Fibroblast of lung (primary cell): Measurements from ENCODE around the gene SUCO. TPM values are rescaled to one million over a fixed set of nuclear protein-coding genes. Genes with fewer than 3 reads are reported as not detected.

ENCODE experiments used
- DNase-seq, 2 donors: peaks; one replicate each; pipeline versions ENCODE4 v3.0.0 to v3.0.0-alpha.2; 2010; ENCODE audit warnings: low read depth in 2 of 2
- H2AFZ ChIP-seq: 2 replicates; pipeline ENCODE4 v1.5.1; 2012; ENCODE audit warnings: low read length, control low read depth, inconsistent platforms
- H3K27ac ChIP-seq: 2 replicates; pipeline ENCODE4 v1.5.1; 2011; ENCODE audit warnings: low read length, control low read depth; ENCODE audit not compliant: insufficient read depth
- H3K27me3 ChIP-seq: 2 replicates; pipeline ENCODE4 v1.5.1; 2011; ENCODE audit warnings: mild to moderate bottlenecking, low read length; ENCODE audit not compliant: control insufficient read depth, insufficient read depth
- H3K36me3 ChIP-seq: 2 replicates; pipeline ENCODE4 v1.5.1; 2011; ENCODE audit warnings: low read length; ENCODE audit not compliant: control insufficient read depth, insufficient read depth
- H3K4me1 ChIP-seq: 2 replicates; pipeline ENCODE4 v1.5.1; 2011; ENCODE audit warnings: low read length; ENCODE audit not compliant: control insufficient read depth, insufficient read depth; ENCODE audit errors: extremely low read depth
- H3K4me2 ChIP-seq: 2 replicates; pipeline ENCODE4 v1.5.1; 2011; ENCODE audit warnings: low read length, control low read depth; ENCODE audit not compliant: insufficient read depth; ENCODE audit errors: extremely low read depth
- H3K4me3 ChIP-seq, 4 experiments: fragments of 200-600 bp in 1 of 4; sonication (generic) in 1 of 4; replicated peaks in 1 of 4; 2 replicates each; pipeline ENCODE4 v1.5.1; 2011 to 2016; ENCODE audit warnings: low read length in 4 of 4, low read depth in 3 of 4, mild to moderate bottlenecking in 3 of 4, control low read depth in 2 of 4, inconsistent platforms in 1 of 4, mixed read lengths in 1 of 4; ENCODE audit not compliant: insufficient read depth in 1 of 4; ENCODE audit errors: control extremely low read depth in 1 of 4
- H3K79me2 ChIP-seq: 2 replicates; pipeline ENCODE4 v1.5.1; 2012; ENCODE audit warnings: mild to moderate bottlenecking, low read length, inconsistent platforms; ENCODE audit not compliant: control insufficient read depth, insufficient read depth
- H3K9ac ChIP-seq: 2 replicates; pipeline ENCODE4 v1.5.1; 2011; ENCODE audit warnings: mild to moderate bottlenecking, low read length, control low read depth; ENCODE audit not compliant: insufficient read depth
- H3K9me3 ChIP-seq: 2 replicates; pipeline ENCODE4 v1.5.1; 2012; ENCODE audit warnings: low read depth, low read length; ENCODE audit not compliant: control insufficient read depth, insufficient read depth
- H4K20me1 ChIP-seq: 2 replicates; pipeline ENCODE4 v1.5.1; 2011; ENCODE audit warnings: low read length; ENCODE audit not compliant: control insufficient read depth, insufficient read depth; ENCODE audit errors: extremely low read depth
- EZH2 ChIP-seq: IDR thresholded peaks from 2 replicates; pipeline ENCODE4 v1.5.1; 2012; ENCODE audit warnings: low read length, control low read depth, mild to moderate bottlenecking; ENCODE audit errors: missing control alignments
- polyA plus RNA-seq, 2 donors: library from polyadenylated mRNA; depleted of rRNA in 1 of 2; stranded (reverse) in 1 of 2; unstranded in 1 of 2; fragments of >200 nt; gene quantifications; 2 replicates each; pipeline ENCODE4 v1.2.1, GENCODE V29; 2011 to 2012; ENCODE audit warnings: missing spikeins in 1 of 2
- total RNA-seq: library from RNA; depleted of rRNA; stranded (reverse); fragments of >200 nt; gene quantifications from 2 replicates; pipeline ENCODE4 v1.2.1, GENCODE V29; 2014
- TF ChIP-seq, protein P1 (sequence below), 2 donors: IDR thresholded peaks in 1 of 2; conservative IDR thresholded peaks in 1 of 2; 1 replicate in 1 of 2; 2 replicates in 1 of 2; pipeline ENCODE4 v1.5.1; 2011 to 2012; ENCODE audit warnings: low read length in 2 of 2, control low read depth in 1 of 2, inconsistent platforms in 1 of 2, low read depth in 1 of 2, mild to moderate bottlenecking in 1 of 2

The SUCO gene
- total and polyA plus RNA-seq, 2 donors (not counting 1 experiment from before 2014, with no cell fraction given), result 20.4 to 25.8 TPM

DNA sequence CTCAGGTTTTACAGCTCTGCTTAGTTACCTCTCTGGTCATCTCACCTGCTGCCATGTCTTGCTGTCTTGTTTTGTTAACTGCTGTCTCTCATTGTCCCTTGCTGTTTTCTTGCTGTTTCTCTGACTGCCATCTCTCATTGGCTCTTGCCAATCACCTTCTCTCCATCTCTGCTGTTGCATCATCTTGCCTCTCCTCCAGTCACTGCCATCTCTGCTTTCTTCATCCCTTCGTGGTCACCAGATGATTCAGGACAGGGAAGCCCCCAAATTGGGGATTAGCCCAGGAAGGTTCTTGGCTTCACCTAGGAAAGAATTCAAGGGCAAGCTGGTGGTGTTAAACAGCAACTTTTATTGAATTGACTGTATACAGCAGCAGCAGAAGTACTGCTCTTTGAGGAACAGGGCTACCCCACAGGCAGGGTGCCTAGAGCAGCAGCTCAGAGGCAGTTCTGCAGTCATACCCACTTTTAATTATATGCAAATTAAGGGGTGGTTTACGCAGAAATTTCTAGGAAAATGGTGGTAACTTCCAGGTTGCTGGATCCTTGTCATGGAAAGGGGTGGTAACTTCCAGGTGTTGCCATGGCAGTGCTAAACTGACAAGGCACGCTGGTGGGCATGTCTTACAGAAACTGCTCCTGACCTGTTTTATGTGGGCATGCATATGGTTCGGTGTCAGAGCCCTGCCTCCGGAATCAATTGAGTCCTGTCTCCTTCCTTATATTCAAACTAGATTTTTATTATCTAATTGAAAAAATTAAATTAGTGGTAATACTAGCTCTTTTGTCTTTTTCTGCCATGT, 33.4 kb downstream of the SUCO start:
- H3K27me3 ChIP-seq, result no peaks in the 10 kb centered on the region
- TF ChIP-seq EZH2, result no peak
- TF ChIP-seq, protein P1, sequence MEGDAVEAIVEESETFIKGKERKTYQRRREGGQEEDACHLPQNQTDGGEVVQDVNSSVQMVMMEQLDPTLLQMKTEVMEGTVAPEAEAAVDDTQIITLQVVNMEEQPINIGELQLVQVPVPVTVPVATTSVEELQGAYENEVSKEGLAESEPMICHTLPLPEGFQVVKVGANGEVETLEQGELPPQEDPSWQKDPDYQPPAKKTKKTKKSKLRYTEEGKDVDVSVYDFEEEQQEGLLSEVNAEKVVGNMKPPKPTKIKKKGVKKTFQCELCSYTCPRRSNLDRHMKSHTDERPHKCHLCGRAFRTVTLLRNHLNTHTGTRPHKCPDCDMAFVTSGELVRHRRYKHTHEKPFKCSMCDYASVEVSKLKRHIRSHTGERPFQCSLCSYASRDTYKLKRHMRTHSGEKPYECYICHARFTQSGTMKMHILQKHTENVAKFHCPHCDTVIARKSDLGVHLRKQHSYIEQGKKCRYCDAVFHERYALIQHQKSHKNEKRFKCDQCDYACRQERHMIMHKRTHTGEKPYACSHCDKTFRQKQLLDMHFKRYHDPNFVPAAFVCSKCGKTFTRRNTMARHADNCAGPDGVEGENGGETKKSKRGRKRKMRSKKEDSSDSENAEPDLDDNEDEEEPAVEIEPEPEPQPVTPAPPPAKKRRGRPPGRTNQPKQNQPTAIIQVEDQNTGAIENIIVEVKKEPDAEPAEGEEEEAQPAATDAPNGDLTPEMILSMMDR (conservative IDR thresholded peaks at IDR 0.05 in 1 of 2, IDR thresholded peaks at IDR 0.05 in 1 of 2; ENCODE audit: low read depth in 1 of 2, low read length in 2 of 2), result no peak
- H3K79me2 ChIP-seq, result no peaks in the 10 kb centered on the region
- no peaks in the 10 kb centered on the region for H4K20me1 ChIP-seq
- no peak overlapping the region for H3K4me3 ChIP-seq
- H3K9me3 ChIP-seq, result no peaks in the 10 kb centered on the region
- H3K9ac ChIP-seq, result no peak overlapping the region
- H3K4me2 ChIP-seq, result no peak overlapping the region
- peaks cover 3% of the 10 kb centered on the region for H3K36me3 ChIP-seq
- H2AFZ ChIP-seq, result no peak overlapping the region
- no peak overlapping the region for H3K27ac ChIP-seq
- no peak for DNase-seq
- no peaks in the 10 kb centered on the region for H3K4me1 ChIP-seq

GRCh38 chr1:172567720-172568119, 34.8 kb downstream of the SUCO start:
- Histone ChIP-seq H2AFZ (no peak overlapping the region), H3K9ac (no peak overlapping the region), H3K36me3 (peaks cover 3% of the 10 kb centered on the region), H3K4me2 (no peak overlapping the region), H3K79me2 (no peaks in the 10 kb centered on the region), H3K27me3 (no peaks in the 10 kb centered on the region), H4K20me1 (no peaks in the 10 kb centered on the region), H3K4me3 (no peak overlapping the region), H3K4me1 (no peaks in the 10 kb centered on the region), H3K9me3 (no peaks in the 10 kb centered on the region), H3K27ac (no peak overlapping the region)
- DNase-seq, result no peak
- TF ChIP-seq, protein P1 (conservative IDR thresholded peaks at IDR 0.05 in 1 of 2, IDR thresholded peaks at IDR 0.05 in 1 of 2; ENCODE audit: low read depth in 1 of 2, low read length in 2 of 2), result no peak
- no peak for TF ChIP-seq EZH2

DNA sequence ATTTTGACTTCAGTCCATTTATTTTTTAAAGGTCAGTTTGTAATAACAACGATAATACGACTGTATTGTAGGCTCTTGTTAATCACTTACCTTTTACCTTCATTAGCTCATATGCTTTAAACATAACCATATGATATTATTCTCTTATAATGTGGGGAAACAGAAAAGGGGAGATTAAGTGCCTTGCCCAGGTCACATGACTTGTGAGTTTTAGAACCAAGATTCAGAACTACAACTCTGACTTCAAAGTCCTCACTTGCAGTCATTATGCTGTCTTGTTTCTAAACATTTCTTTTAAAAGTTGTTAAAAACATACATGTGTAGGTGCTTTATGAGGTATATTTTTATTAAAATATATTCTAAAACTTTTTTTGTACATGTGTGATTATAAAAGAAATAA, 41.1 kb downstream of the SUCO start:
- Histone ChIP-seq H3K9ac (no peak overlapping the region), H3K4me1 (no peaks in the 10 kb centered on the region), H3K27ac (no peak overlapping the region), H4K20me1 (no peaks in the 10 kb centered on the region), H3K36me3 (no peaks in the 10 kb centered on the region), H3K79me2 (no peaks in the 10 kb centered on the region), H3K9me3 (no peaks in the 10 kb centered on the region), H3K4me2 (no peak overlapping the region), H3K27me3 (no peaks in the 10 kb centered on the region), H2AFZ (no peak overlapping the region), H3K4me3 (no peak overlapping the region)
- TF ChIP-seq EZH2, result no peak
- TF ChIP-seq, protein P1 (conservative IDR thresholded peaks at IDR 0.05 in 1 of 2, IDR thresholded peaks at IDR 0.05 in 1 of 2; ENCODE audit: low read depth in 1 of 2, low read length in 2 of 2), result no peak
- no peak for DNase-seq
